Measurements from ENCODE around the gene CAMKV. TPM values are rescaled to one million over a fixed set of nuclear protein-coding genes. Genes with fewer than 3 reads are reported as not detected.

The CAMKV gene
- polyA plus RNA-seq, 1 of the 3 experiments (the other 2 are of a cell fraction) = 0.53 TPM

- H3F3A ChIP-seq (replicated peaks; ENCODE audit: insufficient read depth) = no peaks in the 10 kb centered on the region
- no peaks in the 10 kb centered on the region for H3K9me2 ChIP-seq
- no peak overlapping the region for H3K4me3 ChIP-seq (ENCODE audit: low read depth in 2 of 2, low read length in 1 of 2)
- H4K20me1 ChIP-seq (ENCODE audit: insufficient read depth) = no peaks in the 10 kb centered on the region
- H3K9me3 ChIP-seq = no peaks in the 10 kb centered on the region
- H3K4me2 ChIP-seq = no peak overlapping the region
- WGBS (ENCODE audit: low lambda C conversion rate) = 96% methylated on average over 3 of the region's 9 CpGs
- no peaks in the 10 kb centered on the region for H3K27me3 ChIP-seq (ENCODE audit: insufficient read depth)
- H3K79me2 ChIP-seq (ENCODE audit: insufficient read depth) = no peaks in the 10 kb centered on the region
- ChIA-PET POLR2A (no interaction called here), CTCF (interaction anchor here (0.6 to 1.4 kb wide), 3 partner anchors 57 to 730 kb away, joined by 3 to 4 read pairs (median 3); partner anchors contain the start of gene INKA1)
- TF ChIP-seq, protein P1, sequence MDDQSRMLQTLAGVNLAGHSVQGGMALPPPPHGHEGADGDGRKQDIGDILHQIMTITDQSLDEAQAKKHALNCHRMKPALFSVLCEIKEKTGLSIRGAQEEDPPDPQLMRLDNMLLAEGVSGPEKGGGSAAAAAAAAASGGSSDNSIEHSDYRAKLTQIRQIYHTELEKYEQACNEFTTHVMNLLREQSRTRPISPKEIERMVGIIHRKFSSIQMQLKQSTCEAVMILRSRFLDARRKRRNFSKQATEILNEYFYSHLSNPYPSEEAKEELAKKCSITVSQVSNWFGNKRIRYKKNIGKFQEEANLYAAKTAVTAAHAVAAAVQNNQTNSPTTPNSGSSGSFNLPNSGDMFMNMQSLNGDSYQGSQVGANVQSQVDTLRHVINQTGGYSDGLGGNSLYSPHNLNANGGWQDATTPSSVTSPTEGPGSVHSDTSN (IDR thresholded peaks at IDR 0.05) = no peak
- no peak for TF ChIP-seq TCF12 (IDR thresholded peaks at IDR 0.05)
- TF ChIP-seq, protein P2, sequence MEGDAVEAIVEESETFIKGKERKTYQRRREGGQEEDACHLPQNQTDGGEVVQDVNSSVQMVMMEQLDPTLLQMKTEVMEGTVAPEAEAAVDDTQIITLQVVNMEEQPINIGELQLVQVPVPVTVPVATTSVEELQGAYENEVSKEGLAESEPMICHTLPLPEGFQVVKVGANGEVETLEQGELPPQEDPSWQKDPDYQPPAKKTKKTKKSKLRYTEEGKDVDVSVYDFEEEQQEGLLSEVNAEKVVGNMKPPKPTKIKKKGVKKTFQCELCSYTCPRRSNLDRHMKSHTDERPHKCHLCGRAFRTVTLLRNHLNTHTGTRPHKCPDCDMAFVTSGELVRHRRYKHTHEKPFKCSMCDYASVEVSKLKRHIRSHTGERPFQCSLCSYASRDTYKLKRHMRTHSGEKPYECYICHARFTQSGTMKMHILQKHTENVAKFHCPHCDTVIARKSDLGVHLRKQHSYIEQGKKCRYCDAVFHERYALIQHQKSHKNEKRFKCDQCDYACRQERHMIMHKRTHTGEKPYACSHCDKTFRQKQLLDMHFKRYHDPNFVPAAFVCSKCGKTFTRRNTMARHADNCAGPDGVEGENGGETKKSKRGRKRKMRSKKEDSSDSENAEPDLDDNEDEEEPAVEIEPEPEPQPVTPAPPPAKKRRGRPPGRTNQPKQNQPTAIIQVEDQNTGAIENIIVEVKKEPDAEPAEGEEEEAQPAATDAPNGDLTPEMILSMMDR (IDR thresholded peaks at IDR 0.05) = no peak
- TF ChIP-seq POLR2AphosphoS5 (IDR thresholded peaks at IDR 0.05; ENCODE audit: low read depth, low read length) = no peak
- TF ChIP-seq, protein P3, sequence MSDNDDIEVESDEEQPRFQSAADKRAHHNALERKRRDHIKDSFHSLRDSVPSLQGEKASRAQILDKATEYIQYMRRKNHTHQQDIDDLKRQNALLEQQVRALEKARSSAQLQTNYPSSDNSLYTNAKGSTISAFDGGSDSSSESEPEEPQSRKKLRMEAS (IDR thresholded peaks at IDR 0.05; ENCODE audit: low read depth) = no peak
- no peak for TF ChIP-seq EP300 (IDR thresholded peaks at IDR 0.05; ENCODE audit: borderline replicate concordance in 1 of 2, low read depth in 1 of 2, low read length in 1 of 2)
- TF ChIP-seq MXI1 (IDR thresholded peaks at IDR 0.05; ENCODE audit: low read depth, low read length) = no peak
- no peak overlapping the region for H3K27ac ChIP-seq (ENCODE audit: low read depth in 2 of 2, low read length in 1 of 2)
- no peaks in the 10 kb centered on the region for H3K36me3 ChIP-seq (replicated peaks in 1 of 2; ENCODE audit: control insufficient read depth in 1 of 2, insufficient read depth in 2 of 2, low read length in 1 of 2)
- H2AFZ ChIP-seq (ENCODE audit: low read depth) = no peak overlapping the region
- no peaks in the 10 kb centered on the region for H3K4me1 ChIP-seq (ENCODE audit: control insufficient read depth in 1 of 2, insufficient read depth in 2 of 2, low read depth in 1 of 2, low read length in 1 of 2)
- no peak overlapping the region for H3K9ac ChIP-seq
- DNase-seq = no peak
Measured at GRCh38 chr3:49895791-49896190, 26.1 kb upstream of the CAMKV start.

DNA sequence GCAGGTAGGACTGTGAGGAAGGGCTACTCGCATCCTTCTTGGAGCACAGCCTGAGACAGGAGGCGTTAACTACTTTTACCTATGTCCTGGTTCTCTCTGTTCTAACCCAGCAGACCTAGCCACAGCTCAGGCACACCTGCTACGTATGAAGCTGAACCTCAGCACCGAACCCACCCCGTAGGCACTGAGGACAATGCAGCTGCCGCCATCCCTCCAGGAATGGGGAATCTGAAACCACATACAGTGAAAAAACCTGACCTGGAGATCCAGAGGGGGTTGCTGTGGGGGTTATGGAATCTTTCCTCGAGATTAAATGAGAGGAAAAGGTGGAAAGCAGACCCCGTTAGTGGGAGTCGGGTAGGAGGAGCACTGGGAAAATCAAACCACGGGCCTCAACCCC lies 19.6 kb upstream of the CAMKV start:
- Histone ChIP-seq H3F3A (replicated peaks; ENCODE audit: insufficient read depth) (no peaks in the 10 kb centered on the region), H3K9ac (no peak overlapping the region), H4K20me1 (ENCODE audit: insufficient read depth) (no peaks in the 10 kb centered on the region), H3K27ac (ENCODE audit: low read depth in 2 of 2, low read length in 1 of 2) (no peak overlapping the region), H3K4me3 (ENCODE audit: low read depth in 2 of 2, low read length in 1 of 2) (no peak overlapping the region), H3K79me2 (ENCODE audit: insufficient read depth) (no peaks in the 10 kb centered on the region), H3K36me3 (replicated peaks in 1 of 2; ENCODE audit: control insufficient read depth in 1 of 2, insufficient read depth in 2 of 2, low read length in 1 of 2) (no peaks in the 10 kb centered on the region), H2AFZ (ENCODE audit: low read depth) (no peak overlapping the region), H3K4me1 (ENCODE audit: control insufficient read depth in 1 of 2, insufficient read depth in 2 of 2, low read depth in 1 of 2, low read length in 1 of 2) (no peaks in the 10 kb centered on the region), H3K27me3 (ENCODE audit: insufficient read depth) (no peaks in the 10 kb centered on the region), H3K9me3 (no peaks in the 10 kb centered on the region), H3K4me2 (no peak overlapping the region), H3K9me2 (no peaks in the 10 kb centered on the region)
- no peak for DNase-seq
- whole genome bisulfite sequencing (ENCODE audit: low lambda C conversion rate) = 80% methylated on average over 10 of the region's 10 CpGs
- CTCF ChIA-PET = interaction anchor here (0.7 to 1.6 kb wide), 4 partner anchors 11 to 348 kb away, joined by 3 to 5 read pairs (median 5); no protein-coding TSS in a partner anchor
- no peak for TF ChIP-seq POLR2AphosphoS5 (IDR thresholded peaks at IDR 0.05; ENCODE audit: low read depth, low read length)
- no peak for TF ChIP-seq EZH2phosphoT487 (IDR thresholded peaks at IDR 0.05; ENCODE audit: borderline replicate concordance, low read depth)
- POLR2A ChIA-PET = no interaction called here

- DNase-seq = no peak
- ChIA-PET CTCF (interaction anchor here (0.8 to 1.6 kb wide), 3 partner anchors 19 to 84 kb away, joined by 3 to 4 read pairs (median 3); partner anchors contain the start of genes INKA1 and MON1A), POLR2A (no interaction called here)
- no peak overlapping the region for H2AFZ ChIP-seq (ENCODE audit: low read depth)
- no peaks in the 10 kb centered on the region for H3K9me2 ChIP-seq
- no peaks in the 10 kb centered on the region for H3K79me2 ChIP-seq (ENCODE audit: insufficient read depth)
- H3K9ac ChIP-seq = no peak overlapping the region
- H3K27ac ChIP-seq (ENCODE audit: low read depth in 2 of 2, low read length in 1 of 2) = no peak overlapping the region
- no peak overlapping the region for H3K4me3 ChIP-seq (ENCODE audit: low read depth in 2 of 2, low read length in 1 of 2)
- H3K9me3 ChIP-seq = no peaks in the 10 kb centered on the region
- no peaks in the 10 kb centered on the region for H3K4me1 ChIP-seq (ENCODE audit: control insufficient read depth in 1 of 2, insufficient read depth in 2 of 2, low read depth in 1 of 2, low read length in 1 of 2)
- no peaks in the 10 kb centered on the region for H3F3A ChIP-seq (replicated peaks; ENCODE audit: insufficient read depth)
- H3K27me3 ChIP-seq (ENCODE audit: insufficient read depth) = no peaks in the 10 kb centered on the region
- no peak overlapping the region for H3K4me2 ChIP-seq
- H3K36me3 ChIP-seq (replicated peaks in 1 of 2; ENCODE audit: control insufficient read depth in 1 of 2, insufficient read depth in 2 of 2, low read length in 1 of 2) = no peaks in the 10 kb centered on the region
- no peaks in the 10 kb centered on the region for H4K20me1 ChIP-seq (ENCODE audit: insufficient read depth)
- TF ChIP-seq NRF1 (IDR thresholded peaks at IDR 0.05; ENCODE audit: low read depth, low read length) (no peak), FOSL2 (IDR thresholded peaks at IDR 0.05; ENCODE audit: borderline replicate concordance, low read depth) (no peak), TCF12 (IDR thresholded peaks at IDR 0.05) (no peak), POLR2AphosphoS5 (IDR thresholded peaks at IDR 0.05; ENCODE audit: low read depth, low read length) (no peak), GATA2 (CRISPR knock-in tag; IDR thresholded peaks at IDR 0.05) (no peak), RXRA (IDR thresholded peaks at IDR 0.05; ENCODE audit: borderline replicate concordance, low read depth) (no peak), SIN3A (IDR thresholded peaks at IDR 0.05; ENCODE audit: borderline replicate concordance, low read depth, low read length) (no peak), YY1 (IDR thresholded peaks at IDR 0.05; ENCODE audit: low read depth) (no peak)
- TF ChIP-seq, protein P4, sequence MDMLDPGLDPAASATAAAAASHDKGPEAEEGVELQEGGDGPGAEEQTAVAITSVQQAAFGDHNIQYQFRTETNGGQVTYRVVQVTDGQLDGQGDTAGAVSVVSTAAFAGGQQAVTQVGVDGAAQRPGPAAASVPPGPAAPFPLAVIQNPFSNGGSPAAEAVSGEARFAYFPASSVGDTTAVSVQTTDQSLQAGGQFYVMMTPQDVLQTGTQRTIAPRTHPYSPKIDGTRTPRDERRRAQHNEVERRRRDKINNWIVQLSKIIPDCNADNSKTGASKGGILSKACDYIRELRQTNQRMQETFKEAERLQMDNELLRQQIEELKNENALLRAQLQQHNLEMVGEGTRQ (IDR thresholded peaks at IDR 0.05; ENCODE audit: borderline replicate concordance, low read depth, low read length) = no peak
- TF ChIP-seq, protein P3 (IDR thresholded peaks at IDR 0.05; ENCODE audit: low read depth) = no peak
- TF ChIP-seq, protein P1 (IDR thresholded peaks at IDR 0.05) = no peak
Measured at GRCh38 chr3:49886922-49887265, 17.2 kb upstream of the CAMKV start.
